Measurements from ENCODE around the gene OPTC.

GRCh38 chr1:203550846-203551245 lies 56.9 kb downstream of the OPTC start:
- no peak for TF ChIP-seq POLR2AphosphoS5 (IDR thresholded peaks at IDR 0.05; ENCODE audit: borderline replicate concordance, low read depth, low read length)
- TF ChIP-seq EZH2 (IDR thresholded peaks at IDR 0.05), result no peak

All from SK-N-MC (cell line).